ENCODE measurements around the gene TRIP13.
"Not testable (repeated sequence)": the region's sequence is repeated elsewhere in the genome, so short reads cannot be mapped to it uniquely, and the experiment has no call there.

DNA sequence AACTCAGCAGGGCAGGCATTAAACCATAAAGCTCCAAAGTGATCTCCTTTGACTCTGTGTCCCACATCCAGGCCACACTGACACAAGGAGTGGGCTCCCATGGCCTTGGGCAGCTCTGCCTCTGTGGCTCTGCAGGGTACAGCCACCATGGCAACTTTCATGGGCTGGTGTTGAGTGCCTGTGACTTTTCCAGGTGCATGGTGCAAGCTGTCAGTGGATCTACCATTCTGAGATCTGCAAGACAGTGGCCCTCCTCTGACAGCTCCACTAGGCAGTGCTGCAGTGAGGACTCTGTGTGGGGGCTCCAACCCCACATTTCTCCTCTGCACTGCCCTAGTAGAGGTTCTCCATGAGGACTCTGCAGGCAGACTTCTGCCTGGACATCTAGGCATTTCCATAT is 41.3 kb downstream of the TRIP13 start:
- TF ChIP-seq CTCF (IDR thresholded peaks at IDR 0.05 in 8 of 11, conservative IDR thresholded peaks at IDR 0.05 in 3 of 11); POLR2AphosphoS5 (IDR thresholded peaks at IDR 0.05); POLR2A (IDR thresholded peaks at IDR 0.05): not testable (repeated sequence)

All from spleen (tissue), 7 donors.